GM12873 (cell line): ENCODE measurements around the gene GLRA3.

Source experiments
- CTCF ChIP-seq: IDR thresholded peaks from 2 replicates; pipeline ENCODE4 v1.5.1; 2012; ENCODE audit warnings: low read depth, mild to moderate bottlenecking, moderate library complexity, low read length, control low read depth; ENCODE audit not compliant: insufficient read depth; ENCODE audit errors: missing control alignments

GLRA3 gene

GRCh38 chr4:174611792-174612191 is 217.3 kb downstream of the GLRA3 start:
- no peak for TF ChIP-seq CTCF

- no peak for TF ChIP-seq CTCF
Observed at GRCh38 chr4:174607792-174608191, 221.3 kb downstream of the GLRA3 start.

- no peak for TF ChIP-seq CTCF
Observed at GRCh38 chr4:174604198-174604597, 224.8 kb downstream of the GLRA3 start.

- TF ChIP-seq CTCF, result no peak
Observed at GRCh38 chr4:174600391-174600790, 228.7 kb downstream of the GLRA3 start.

GRCh38 chr4:174598800-174599199 is 230.2 kb downstream of the GLRA3 start:
- no peak for TF ChIP-seq CTCF

- TF ChIP-seq CTCF, result no peak
Observed at GRCh38 chr4:174596513-174596912, 232.5 kb downstream of the GLRA3 start.

GRCh38 chr4:174595141-174595929 is 233.7 kb downstream of the GLRA3 start:
- TF ChIP-seq CTCF, result no peak
